Muscle layer of duodenum (tissue), 2 donors: Measurements from ENCODE around the gene PBX3.

Source experiments
- H3K27ac ChIP-seq: one replicate; pipeline ENCODE4 v1.7.0; 2013; ENCODE audit warnings: mild to moderate bottlenecking, low read length
- H3K27me3 ChIP-seq: one replicate; pipeline ENCODE4 v1.7.0; 2013; ENCODE audit warnings: low read depth, mild to moderate bottlenecking, control low read depth, low read length
- H3K36me3 ChIP-seq, 2 donors: one replicate each; pipeline ENCODE4 v1.7.0; 2013; ENCODE audit warnings: low read length in 2 of 2, control low read depth in 1 of 2, mild to moderate bottlenecking in 1 of 2; ENCODE audit not compliant: insufficient read depth in 2 of 2, control insufficient read depth in 1 of 2
- H3K4me1 ChIP-seq, 2 donors: one replicate each; pipeline ENCODE4 v1.7.0; 2013; ENCODE audit warnings: low read length in 2 of 2, mild to moderate bottlenecking in 2 of 2, control low read depth in 1 of 2, moderate library complexity in 1 of 2; ENCODE audit not compliant: insufficient read depth in 2 of 2, control insufficient read depth in 1 of 2
- H3K4me3 ChIP-seq, 2 donors: one replicate each; pipeline ENCODE4 v1.7.0; 2013; ENCODE audit warnings: low read length in 2 of 2, low read depth in 1 of 2, mild to moderate bottlenecking in 1 of 2
- H3K9me3 ChIP-seq, 2 donors: one replicate each; pipeline ENCODE4 v1.7.0; 2013; ENCODE audit warnings: low read length in 2 of 2, control low read depth in 1 of 2, mild to moderate bottlenecking in 1 of 2; ENCODE audit not compliant: control insufficient read depth in 1 of 2
- donor health status: healthy.

PBX3 gene

GRCh38 chr9:125931211-125931610 is 184.0 kb downstream of the PBX3 start:
- Histone ChIP-seq H3K27ac (no peak overlapping the region), H3K4me1 (peaks cover 0 to 25% of the 10 kb centered on the region in 2 donors), H3K9me3 (no peaks in the 10 kb centered on the region), H3K36me3 (peaks cover 10 to 16% of the 10 kb centered on the region in 2 donors), H3K4me3 (no peak overlapping the region), H3K27me3 (no peaks in the 10 kb centered on the region)

GRCh38 chr9:125932012-125932411 is 184.8 kb downstream of the PBX3 start:
- H3K4me1 ChIP-seq = peaks cover 0 to 25% of the 10 kb centered on the region in 2 donors
- no peak overlapping the region for H3K4me3 ChIP-seq
- peak overlapping the region; percentile 62 for H3K27ac ChIP-seq
- no peaks in the 10 kb centered on the region for H3K9me3 ChIP-seq
- H3K36me3 ChIP-seq = peaks cover 10 to 16% of the 10 kb centered on the region in 2 donors
- no peaks in the 10 kb centered on the region for H3K27me3 ChIP-seq

GRCh38 chr9:125932746-125933455 is 185.7 kb downstream of the PBX3 start:
- Histone ChIP-seq H3K9me3 (no peaks in the 10 kb centered on the region), H3K27me3 (no peaks in the 10 kb centered on the region), H3K4me3 (no peak overlapping the region), H3K4me1 (peaks cover 0 to 25% of the 10 kb centered on the region in 2 donors), H3K36me3 (peaks cover 10 to 16% of the 10 kb centered on the region in 2 donors), H3K27ac (no peak overlapping the region)

- Histone ChIP-seq H3K4me3 (no peak overlapping the region), H3K36me3 (peaks cover 0 to 21% of the 10 kb centered on the region in 2 donors), H3K4me1 (no peaks in the 10 kb centered on the region), H3K27ac (no peak overlapping the region), H3K9me3 (no peaks in the 10 kb centered on the region), H3K27me3 (no peaks in the 10 kb centered on the region)
Measured at GRCh38 chr9:125942125-125942524, 195.0 kb downstream of the PBX3 start.

- H3K4me3 ChIP-seq = no peak overlapping the region
- H3K9me3 ChIP-seq = no peaks in the 10 kb centered on the region
- H3K36me3 ChIP-seq = peaks cover 0 to 21% of the 10 kb centered on the region in 2 donors
- no peaks in the 10 kb centered on the region for H3K27me3 ChIP-seq
- H3K27ac ChIP-seq = no peak overlapping the region
- H3K4me1 ChIP-seq = no peaks in the 10 kb centered on the region
Measured at GRCh38 chr9:125943831-125944230, 196.7 kb downstream of the PBX3 start.

- Histone ChIP-seq H3K4me3 (no peak overlapping the region), H3K27me3 (no peaks in the 10 kb centered on the region), H3K36me3 (peaks cover 0 to 15% of the 10 kb centered on the region in 2 donors), H3K9me3 (no peaks in the 10 kb centered on the region), H3K27ac (no peak overlapping the region), H3K4me1 (no peaks in the 10 kb centered on the region)
Measured at GRCh38 chr9:125946397-125946796, 199.2 kb downstream of the PBX3 start.

DNA sequence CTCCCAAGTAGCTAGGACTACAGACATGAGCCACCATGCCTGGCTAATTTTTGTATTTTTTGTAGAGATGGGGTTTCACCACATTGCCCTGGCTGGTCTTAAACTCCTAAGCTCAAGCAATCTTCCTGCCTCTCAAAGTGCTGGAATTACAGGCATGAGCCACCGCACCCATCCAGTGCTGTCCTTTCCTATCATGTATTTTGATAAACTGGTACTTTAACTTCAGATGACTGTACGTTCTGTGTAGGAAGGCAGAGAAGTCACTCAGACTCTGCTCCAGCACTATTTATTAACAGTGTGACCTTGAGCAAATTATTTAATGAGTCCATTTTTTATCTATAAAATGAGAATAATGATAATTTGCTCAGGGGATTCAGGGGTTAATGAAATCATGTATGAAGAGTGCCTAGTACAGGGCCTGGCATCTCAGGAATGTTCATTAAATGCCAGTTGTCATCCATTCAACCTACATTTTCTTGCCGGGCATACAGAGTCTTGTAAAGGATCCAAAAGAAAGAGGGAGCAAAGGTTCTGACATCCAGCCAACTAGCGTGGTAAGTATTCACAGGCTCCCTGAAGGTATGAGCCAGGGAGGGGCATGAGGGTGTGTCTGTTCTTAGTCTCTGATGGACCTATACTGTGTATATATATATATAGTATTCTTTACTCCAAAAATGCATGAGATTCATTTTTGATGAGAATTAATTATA is 201.9 kb downstream of the PBX3 start:
- Histone ChIP-seq H3K4me3 (no peak overlapping the region), H3K36me3 (peaks cover 0 to 15% of the 10 kb centered on the region in 2 donors), H3K27me3 (no peaks in the 10 kb centered on the region), H3K4me1 (no peaks in the 10 kb centered on the region), H3K27ac (no peak overlapping the region), H3K9me3 (no peaks in the 10 kb centered on the region)

DNA sequence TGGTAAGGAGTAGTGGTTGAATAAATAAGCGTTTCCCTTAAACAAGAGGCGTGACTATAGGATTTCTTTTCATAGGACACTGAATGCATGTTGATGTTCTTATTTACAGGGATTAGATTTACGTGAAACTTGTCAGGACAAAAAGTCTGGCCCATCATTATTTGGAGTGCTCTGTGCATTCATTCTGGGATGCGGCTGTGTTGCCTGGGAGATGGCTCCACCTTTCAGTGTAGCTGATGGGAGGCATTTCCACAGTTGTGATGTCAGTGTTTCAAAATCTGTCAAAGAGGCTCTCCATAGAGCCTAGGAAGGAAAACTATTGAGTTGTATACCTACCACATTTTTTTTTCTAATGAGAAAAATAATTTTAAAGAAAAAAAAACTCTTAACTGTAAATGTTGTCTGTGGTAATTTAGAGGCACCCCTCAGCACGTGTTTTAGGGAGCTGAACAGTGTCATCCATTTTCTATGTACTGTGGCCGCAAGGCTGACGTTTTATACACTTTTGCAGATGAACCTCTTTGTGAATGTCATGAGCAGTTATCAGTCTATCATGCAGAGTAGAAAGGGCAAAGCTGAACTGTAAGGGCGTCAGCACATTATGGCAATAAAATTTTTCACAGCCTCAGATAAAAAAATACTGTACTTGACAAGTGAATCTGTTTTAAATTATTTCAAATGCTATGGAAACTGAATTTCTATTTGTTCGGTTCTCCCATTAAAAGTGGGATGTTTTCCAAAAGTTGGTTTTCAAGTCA is 202.7 kb downstream of the PBX3 start:
- no peak overlapping the region for H3K4me3 ChIP-seq
- peaks cover 0 to 15% of the 10 kb centered on the region in 2 donors for H3K36me3 ChIP-seq
- no peaks in the 10 kb centered on the region for H3K27me3 ChIP-seq
- no peak overlapping the region for H3K27ac ChIP-seq
- no peaks in the 10 kb centered on the region for H3K4me1 ChIP-seq
- H3K9me3 ChIP-seq = no peaks in the 10 kb centered on the region

- no peaks in the 10 kb centered on the region for H3K4me1 ChIP-seq
- H3K27ac ChIP-seq = no peak overlapping the region
- H3K4me3 ChIP-seq = no peak overlapping the region
- peaks cover 0 to 6% of the 10 kb centered on the region in 2 donors for H3K36me3 ChIP-seq
- no peaks in the 10 kb centered on the region for H3K9me3 ChIP-seq
- no peaks in the 10 kb centered on the region for H3K27me3 ChIP-seq
Measured at GRCh38 chr9:125950880-125951471, 203.8 kb downstream of the PBX3 start.

GRCh38 chr9:125953314-125954019 is 206.3 kb downstream of the PBX3 start:
- H3K27ac ChIP-seq = no peak overlapping the region
- no peaks in the 10 kb centered on the region for H3K9me3 ChIP-seq
- no peak overlapping the region for H3K4me3 ChIP-seq
- no peaks in the 10 kb centered on the region for H3K27me3 ChIP-seq
- peaks cover 0 to 7% of the 10 kb centered on the region in 2 donors for H3K36me3 ChIP-seq
- H3K4me1 ChIP-seq = peaks cover 0 to 4% of the 10 kb centered on the region in 2 donors
